GM18907 (cell line): ENCODE data around the gene RAB9A.
A peak's percentile ranks its signal among the peaks of the same experiment; 100 is the strongest.
"Not testable (repeated sequence)": the region's sequence is repeated elsewhere in the genome, so short reads cannot be mapped to it uniquely, and the experiment has no call there.

Experiments used
- ATAC-seq: cut with Tn5 transposase; IDR thresholded peaks from one replicate; pipeline ENCODE4 v1.9.1; 2021; ENCODE audit warnings: mild to moderate bottlenecking, moderate library complexity; ENCODE audit not compliant: unreplicated experiment

The RAB9A gene

DNA sequence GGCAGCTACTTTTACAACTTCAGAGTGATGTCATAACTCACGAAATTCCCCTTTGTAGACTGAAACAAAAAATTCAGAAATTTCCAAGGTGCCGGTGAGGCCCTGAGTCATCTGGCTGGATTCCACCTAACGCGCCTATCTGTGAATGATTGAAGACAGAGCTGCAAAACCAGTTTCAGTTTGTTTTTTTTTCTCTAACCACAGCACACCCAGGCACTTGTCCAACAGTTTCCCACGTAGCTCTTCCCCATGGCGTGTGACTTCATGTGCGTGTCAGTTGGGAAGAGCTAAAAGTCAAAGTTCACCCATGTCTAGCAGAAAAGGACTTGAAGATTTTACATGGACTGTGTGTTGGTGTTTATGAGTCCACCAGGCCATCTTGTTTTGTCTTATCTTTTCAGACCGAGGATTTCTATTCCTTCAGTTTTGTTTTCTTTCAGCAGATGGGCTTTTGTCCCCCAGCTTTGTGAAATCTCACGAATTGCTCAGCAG lies 19.6 kb upstream of the RAB9A start:
- ATAC-seq, result peak; percentile 85

DNA sequence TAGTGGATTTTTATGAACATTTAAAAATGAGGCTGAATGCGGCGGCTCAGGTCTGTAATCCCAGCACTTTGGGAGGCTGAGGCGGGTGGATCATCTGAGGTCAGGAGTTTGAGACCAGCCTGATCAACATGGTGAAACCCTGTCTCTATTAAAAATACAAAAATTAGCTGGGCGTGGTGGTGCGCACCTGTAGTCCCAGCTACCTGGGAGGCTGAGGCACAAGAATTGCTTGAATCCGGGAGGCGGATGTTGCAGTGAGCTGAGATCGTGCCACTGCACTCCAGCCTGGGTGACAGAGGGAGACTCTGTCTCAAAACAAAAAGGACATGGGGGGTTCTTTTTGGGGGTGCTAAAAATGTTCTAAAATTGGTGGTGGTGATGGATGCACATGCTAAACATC lies 19.2 kb upstream of the RAB9A start:
- ATAC-seq, result not testable (repeated sequence)

DNA sequence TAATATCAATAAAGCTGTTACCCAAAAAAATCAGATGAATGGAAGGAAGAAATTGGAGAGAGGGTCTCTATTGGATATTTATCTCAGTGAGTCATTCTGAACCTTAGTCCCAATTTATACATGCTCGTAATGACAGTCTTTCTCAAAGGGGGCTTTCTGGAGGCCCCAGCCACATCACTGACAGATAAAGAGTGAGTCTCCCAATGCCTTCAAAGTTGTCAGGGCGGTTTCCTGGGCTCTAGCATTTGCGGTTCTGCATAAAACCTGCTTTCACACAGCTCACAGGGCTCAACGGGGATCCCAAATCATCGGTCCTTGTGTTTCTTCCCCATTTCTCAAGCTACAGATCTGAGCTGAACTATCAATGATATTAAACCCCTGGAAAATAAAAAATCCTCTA lies 18.7 kb upstream of the RAB9A start:
- no peak for ATAC-seq

DNA sequence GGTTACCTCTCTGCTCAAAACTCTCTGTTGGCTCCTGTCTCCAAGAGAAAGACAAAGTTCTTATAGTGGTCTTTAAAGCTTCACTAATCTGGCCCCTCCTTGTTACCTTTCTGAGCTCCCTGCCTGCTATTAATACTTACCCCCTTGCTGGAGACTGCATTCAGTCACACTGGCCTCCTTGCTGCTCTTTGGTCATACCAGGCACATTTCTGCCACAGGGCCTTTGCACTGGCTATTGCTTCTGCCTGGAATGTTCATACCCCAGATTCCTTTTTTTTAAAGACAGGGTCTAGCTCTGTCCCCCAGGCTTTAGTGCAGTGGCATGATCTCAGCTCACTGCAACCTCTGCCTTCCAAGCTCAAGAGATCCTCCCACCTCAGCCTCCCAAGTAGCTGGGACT lies 15.9 kb upstream of the RAB9A start:
- no peak for ATAC-seq

DNA sequence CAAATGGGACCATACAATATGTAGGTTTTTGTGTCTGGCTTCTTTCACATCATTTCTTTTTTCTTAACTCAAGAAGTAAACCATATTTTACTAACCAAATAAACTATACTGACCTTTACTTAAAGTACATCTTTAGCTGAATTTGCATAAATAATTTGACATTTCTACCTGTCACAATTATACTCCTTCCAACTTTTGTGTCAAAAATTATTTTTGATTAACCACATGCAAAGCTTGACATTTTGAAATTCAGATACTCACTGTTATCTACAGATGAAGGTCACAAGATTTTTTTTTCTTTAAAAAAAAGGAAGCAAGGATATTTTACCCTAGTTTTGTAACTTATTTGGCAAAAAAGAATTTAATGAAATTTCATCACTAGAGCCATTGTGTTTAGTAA lies 12.0 kb upstream of the RAB9A start:
- no peak for ATAC-seq

DNA sequence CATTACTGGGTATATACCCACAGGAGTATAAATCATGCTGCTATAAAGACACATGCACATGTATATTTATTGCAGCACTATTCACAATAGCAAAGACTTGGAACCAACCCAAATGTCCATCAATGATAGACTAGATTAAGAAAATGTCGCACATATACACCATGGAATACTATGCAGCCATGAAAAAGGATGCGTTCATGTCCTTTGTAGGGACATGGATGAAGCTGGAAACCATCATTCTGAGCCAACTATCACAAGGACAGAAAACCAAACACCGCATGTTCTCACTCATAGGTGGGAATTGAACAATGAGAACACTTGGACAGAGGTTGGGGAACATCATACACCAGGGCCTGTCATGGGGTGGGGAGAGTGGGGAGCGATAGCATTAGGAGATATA lies 9.2 kb upstream of the RAB9A start:
- not testable (repeated sequence) for ATAC-seq

DNA sequence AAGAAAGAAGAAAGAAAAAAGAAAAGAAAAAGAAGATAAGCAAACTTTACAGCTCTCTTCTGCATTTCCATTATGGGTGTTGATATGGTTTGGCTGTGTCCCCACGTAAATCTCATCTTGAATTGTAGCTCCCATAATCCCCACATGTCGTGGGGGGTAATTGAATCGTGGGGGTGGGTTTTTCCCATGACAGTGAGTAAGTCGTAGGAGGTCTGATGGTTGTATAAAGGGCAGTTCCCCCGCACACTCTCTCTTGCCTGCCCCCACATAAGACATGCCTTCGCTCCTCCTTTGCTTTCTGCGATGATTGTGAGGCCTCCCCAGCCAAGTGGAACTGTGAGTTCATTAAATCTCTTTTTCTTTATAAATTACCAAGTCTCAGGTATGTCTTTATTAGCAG lies 7.3 kb upstream of the RAB9A start:
- no peak for ATAC-seq

DNA sequence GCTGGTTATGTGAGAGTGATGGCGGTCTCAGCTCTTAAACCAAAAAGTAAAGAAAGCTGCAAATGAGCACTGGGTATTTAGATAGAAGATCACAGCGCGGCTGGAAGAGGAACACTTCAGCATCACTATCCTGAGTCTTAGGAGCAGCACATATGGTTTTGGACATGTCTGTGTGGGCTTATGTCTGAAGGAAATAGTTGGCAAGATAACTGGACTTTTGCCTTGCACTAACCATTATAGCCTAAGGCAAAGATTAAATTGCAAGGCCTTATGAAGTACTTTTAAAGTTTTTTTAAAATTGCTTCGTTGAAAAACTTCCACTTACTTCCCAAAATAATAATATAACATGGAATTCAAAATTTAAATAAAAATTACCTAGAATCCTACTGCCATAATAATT lies 4.6 kb upstream of the RAB9A start:
- ATAC-seq, result no peak

DNA sequence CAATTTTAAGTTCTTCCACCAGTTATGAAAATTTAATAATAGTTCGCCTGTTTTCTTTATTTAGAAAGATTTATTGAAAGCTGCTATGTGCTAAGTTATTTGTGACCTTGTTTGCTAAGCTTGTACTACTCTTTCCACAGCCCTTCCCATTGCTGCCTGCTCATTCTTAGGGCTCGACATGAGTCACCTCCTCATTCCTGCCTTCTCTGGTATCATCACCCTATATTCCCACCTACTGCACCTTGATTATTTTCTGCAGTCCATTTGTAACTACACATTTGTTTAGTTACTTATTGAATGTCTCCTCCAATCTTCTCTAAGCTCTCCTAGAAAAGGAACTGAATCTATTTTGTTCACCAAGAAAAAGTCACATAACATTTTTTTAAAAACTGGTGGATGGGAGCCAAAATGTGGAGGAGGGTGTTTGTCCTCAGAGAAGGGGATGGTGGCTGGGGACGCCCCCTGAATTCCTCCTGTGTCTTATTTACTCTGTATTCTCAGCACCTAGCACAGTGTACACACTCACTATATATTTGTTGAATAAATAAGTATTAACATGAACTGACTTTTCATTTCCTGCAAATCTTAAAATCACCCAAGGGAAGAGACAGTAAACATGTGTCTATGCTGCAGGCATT lies 3.7 kb upstream of the RAB9A start:
- ATAC-seq, result no peak

DNA sequence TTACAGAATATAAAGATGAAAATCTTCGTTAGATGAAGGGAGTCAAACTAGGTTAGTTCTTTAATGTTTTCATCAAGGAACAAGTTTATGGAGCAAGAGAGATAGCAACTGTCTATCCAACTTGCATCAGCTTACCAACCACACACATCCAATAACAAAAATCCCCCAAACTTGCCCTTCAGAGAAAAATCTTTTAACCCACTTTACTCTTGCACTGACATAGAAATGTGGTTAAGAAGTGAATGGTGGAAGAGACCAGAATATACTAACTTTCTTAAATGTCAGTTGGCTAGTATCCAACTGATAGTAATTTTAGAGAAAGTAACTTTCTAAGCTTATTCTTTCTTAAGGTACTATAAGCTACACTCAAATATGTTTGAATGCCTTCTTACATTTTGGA lies 1.7 kb upstream of the RAB9A start:
- ATAC-seq, result no peak

DNA sequence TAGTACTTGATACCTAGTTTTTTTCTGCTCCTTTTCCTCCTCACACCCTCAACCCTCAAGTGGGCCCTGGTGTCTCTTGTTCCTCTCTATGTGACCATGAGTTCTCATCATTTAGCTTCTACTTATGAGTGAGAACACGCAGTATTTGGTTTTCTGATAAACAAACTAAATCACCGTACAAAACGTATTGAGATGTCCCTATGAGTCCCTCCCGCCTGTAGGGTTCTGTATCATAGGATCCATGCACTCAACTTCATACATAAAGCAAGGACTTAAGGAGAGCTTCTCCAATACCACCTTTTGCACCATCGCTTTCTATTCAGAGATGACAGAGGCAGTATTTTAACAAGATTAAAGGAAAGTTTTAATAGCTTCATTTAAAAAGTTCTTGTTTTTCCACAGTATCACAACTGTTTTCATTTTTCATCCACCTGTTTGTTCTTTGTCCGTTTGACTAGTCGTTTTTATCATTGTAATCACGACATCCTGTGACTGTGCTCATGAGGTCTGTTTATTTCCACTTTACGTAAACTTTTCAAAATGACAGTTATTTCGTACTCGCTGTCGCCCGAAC lies 457 bp upstream of the RAB9A start:
- ATAC-seq, result no peak

DNA sequence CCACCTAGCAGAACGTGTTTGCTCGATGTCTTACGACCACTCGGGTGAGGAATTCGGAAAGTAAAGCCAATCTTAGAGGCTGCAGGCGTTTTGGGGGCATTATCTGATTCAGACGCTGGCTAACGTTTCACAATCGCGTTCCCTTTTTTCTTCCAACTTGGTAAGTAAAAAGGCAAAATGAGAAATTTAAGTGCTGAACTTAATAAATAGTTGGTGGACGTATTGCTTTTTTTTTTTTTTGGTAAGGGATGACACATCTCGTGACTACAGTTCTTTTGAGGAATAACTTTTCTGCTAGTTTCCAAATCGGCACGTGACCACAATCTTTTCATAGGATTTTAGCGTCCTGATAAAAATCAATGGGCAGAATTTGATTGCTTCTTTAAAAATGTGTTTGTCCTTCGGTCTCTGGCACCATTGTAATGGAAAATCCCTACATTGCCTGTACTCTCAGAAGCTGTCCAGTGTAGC lies 848 bp downstream of the RAB9A start:
- ATAC-seq, result no peak

DNA sequence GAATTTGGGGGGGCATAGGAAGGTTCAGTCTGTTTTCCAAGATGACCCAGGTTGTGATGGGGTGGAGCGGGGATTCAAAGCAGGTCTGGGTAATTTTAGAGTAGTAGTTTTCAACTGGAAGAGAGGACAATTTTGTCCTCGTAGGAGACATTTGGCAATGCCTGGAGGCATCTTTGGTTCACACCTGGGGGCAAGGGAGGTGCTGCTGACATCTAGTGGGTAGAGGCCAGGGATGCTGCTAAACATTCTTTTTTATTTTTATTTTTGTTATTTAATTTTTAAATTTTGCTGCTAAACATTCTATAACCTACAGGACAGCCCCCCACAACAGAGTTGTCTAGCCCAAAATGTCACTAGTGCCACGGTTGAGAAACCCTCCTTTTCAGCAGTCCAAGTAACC lies 1.9 kb downstream of the RAB9A start:
- no peak for ATAC-seq

DNA sequence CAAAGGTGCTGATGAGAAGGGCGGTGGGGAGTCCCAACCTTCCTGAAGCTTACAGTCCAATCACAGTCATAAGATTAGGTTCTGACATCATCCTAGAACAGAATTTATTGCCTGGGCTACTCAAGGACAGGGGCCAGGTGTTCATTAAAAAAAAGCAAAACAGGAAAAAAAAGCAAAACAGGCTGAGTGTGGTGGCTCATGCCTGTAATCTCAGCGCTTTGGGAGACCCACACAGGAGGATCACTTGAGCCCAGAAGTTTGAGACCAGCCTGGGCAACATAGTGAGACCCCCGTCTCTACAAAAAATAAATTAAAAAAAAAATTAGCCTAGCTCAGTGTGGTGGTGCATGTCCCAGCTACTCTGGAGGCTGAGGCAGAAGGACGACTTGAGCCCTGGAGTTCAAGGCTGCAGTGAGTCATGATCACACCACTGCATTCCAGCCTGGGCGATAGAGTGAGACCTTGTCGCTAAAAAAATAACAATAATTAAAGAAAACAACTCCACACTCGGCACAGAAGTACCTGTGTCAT lies 3.0 kb downstream of the RAB9A start:
- no peak for ATAC-seq

DNA sequence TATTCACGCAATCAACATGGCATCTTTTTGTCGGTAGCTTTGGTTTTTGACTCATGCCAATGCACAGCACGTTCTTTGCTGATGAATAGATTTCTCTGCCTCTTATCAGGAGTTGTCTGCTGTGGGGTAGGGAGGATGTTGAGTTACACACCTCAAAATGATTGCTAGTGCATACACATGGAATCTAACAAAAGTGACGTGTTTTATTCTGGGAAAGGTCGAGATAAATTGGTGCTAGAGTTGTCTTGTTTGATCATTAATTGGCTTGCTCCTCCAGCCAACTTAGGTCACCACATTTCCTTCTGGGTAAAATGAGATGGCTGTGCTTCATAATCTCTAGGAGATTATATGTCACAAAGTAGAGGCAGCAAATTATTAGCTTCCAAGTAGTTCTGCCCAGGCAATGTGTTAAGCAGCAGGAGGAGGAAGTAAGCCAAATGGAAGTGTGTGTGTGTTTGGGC lies 3.9 kb downstream of the RAB9A start:
- no peak for ATAC-seq

DNA sequence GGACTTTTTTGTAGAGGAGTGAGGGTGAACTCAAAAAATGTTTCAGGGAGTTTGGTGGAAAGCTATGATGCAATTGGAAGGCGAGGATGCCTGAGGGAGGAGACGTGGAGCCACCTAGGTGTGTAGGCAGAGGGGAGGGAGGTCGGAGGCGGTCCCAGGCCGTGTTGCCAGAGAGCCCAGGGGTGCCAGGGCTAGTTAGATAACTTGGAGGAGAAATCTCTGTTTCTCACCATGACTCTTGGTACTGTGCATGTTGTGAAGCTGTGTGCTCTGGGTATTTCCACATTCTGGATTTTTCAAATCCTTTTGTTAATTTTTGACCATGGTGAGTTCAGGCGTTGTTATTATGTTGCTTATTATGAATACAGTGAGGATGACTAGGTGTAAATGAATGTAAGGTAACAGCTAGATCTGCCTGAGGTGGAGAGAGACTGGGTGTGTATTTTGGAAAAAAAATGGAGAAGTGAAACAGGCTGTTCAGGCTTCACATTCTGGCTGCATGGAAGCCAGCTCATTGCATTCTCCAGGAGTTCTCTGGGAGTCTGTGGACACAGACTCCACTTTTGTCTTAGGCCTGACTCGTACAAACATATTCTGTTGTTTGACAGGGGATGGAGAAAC lies 4.5 kb downstream of the RAB9A start:
- peak; percentile 29 for ATAC-seq

DNA sequence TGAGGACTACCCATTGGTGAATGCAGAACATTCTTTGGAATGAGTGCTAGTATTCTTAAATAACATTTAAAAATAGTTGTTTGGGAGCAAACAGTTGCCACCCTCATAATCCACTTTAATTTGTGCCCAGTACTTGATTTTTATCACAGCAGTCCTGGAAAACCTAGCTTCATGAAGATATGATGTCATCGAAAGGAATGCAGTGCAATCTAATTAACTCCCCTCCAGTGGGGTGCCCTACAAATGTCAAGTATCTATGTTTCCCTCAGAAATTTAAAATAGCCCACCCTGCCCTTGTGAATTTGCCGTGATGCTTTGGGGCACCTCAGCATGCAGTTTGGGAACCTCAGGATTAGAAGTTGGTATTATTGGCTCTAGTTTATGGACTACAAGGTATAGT lies 5.4 kb downstream of the RAB9A start:
- no peak for ATAC-seq

DNA sequence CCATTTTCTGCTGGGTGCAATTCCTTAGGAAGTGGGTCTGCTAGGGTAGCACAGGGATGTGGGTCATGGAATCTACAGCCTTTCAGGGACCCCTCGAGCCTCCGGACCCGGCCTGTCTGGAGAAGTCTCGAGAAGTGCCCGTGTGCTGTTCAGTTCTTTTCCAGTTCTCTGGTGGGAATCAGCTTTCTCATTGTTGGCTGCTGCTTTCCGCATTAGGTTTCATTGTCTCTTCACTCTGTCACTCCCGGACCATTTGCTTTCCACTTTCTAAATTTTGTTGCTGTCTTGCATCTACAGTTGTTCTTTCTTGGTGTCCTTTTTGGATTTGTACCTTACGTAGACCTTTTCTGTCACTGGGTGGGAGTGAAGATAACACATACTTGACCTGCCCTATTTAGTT lies 6.1 kb downstream of the RAB9A start:
- ATAC-seq, result no peak

DNA sequence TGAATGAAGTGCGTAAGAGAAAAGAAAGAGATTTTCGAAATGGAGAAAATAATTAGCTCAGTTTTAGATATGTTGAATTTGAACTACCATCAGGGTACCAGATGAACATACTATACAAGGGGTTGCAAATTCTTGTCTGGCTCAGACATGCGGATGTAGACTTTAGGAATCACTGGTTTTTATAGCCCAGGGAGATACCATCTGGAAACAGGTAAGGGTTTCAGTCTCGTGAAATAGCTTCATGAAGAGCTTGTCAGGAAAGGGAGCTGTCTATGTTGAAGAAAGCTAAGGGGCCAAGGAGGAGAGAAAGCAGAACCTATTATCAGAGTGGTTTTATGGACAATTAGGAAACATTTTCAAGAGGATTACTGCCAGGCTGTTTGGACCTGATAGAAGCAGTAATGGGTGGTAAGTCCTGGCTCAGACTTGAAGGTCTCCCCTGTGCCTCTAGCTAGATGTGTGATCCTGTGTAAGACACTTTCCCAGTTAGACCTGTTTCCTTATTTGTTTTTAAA lies 6.7 kb downstream of the RAB9A start:
- no peak for ATAC-seq

DNA sequence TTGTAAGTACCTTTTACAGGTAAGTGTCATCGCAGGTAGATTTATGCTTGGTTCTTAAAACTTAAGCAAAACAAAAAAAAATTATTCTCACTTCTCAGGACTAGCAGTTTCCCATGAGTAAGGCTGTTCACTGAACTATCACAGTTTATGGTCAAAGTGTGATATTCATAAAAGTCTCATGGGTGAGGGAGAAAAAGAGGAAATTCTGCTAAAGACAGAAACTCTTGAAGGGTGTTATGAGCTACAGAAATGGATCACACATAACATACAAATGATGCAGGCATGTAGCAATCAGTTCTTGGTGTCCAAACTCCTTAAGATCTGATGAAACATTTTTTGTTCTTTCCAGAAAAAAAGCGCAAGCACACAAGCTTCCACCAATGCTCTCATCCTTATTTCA lies 8.5 kb downstream of the RAB9A start:
- ATAC-seq, result peak; percentile 44

DNA sequence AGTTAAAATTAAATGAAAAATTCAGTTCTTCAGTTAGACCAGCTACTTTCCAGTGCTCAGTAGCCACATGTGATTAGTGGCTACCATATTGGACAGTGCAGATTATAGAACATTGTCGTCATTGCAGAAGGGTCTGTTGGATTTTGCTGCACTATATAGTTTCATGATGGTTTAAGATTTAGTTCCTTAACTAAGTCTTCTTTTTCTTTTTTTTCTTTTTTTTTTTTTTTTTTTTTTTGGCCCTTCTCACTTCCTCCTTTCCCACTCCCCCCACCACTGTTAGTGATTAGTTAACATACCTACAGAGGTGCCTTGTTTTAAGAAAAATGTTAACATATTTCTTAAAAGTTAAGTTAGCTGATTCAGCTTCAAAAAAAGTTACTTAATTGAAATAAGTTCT lies 9.0 kb downstream of the RAB9A start:
- ATAC-seq, result peak; percentile 5

DNA sequence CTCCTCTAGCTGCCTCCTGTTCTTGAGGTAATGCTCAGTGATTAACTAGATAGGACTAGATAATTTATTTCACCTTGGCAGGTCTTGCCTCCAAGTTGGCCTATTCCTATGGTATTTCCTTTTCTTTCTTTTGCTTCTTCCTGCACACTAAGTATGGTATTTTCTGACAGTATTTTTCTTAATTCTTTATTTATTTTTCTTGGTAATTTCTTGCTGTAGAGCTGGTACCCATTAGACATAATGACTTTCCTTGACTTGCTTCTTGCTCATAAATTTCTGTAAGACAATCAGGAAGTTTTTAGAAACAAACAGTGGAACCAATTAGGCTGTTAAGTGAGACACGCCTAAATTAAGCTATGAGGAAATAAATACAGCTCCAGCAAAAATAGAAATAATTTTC lies 9.5 kb downstream of the RAB9A start:
- ATAC-seq, result no peak
